GM19438 (cell line): ENCODE data around the gene MINDY4.

ENCODE experiments used
- ATAC-seq: cut with Tn5 transposase; IDR thresholded peaks from one replicate; pipeline ENCODE4 v1.9.1; 2021; ENCODE audit warnings: low read depth; ENCODE audit not compliant: unreplicated experiment

Gene MINDY4

GRCh38 chr7:30910411-30911073 is 139.3 kb downstream of the MINDY4 start:
- no peak for ATAC-seq

DNA sequence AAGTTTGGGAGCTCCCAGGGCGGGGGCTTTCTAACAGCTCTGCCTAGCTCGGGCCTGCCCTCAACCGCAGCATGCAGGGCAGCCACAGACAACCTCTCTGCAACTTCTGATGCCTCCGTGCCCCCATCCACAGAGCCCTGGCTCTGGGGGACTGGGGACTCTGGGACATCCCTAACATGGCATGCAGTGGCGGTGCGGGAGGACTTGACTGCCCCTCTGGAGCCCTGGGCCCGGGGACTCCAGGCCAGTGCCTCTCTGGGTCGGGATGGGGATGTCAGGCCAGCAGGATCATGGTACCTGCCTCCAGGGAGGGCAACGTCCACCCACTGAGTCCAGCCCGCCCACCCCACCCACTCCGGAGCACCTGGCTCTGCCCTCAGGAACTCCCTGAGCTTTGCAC is 139.9 kb downstream of the MINDY4 start:
- no peak for ATAC-seq

- ATAC-seq, result no peak
These were observed 140.3 kb downstream of the MINDY4 start, which contains the start of gene AQP1 for GRCh38 chr7:30911561-30911969. Gene AQP1 (plus strand): TSS chr7:30911853. CDS start chr7:30911910, 57 bp downstream.

GRCh38 chr7:30912021-30912730 is 141.0 kb downstream of the MINDY4 start:
- no peak for ATAC-seq

DNA sequence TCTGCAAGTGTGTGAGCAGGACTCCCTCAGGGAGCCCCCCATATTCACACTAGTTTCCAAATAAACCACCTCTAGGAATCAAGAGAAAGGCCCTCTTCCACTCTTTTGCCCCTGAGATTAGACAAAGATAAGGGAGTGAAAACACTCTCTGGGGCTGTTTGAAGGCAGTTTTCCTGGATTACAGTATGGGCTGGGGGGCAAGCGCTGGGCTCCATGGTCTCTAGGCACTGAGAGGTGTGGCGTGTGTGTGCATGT is 141.4 kb downstream of the MINDY4 start:
- ATAC-seq, result no peak

GRCh38 chr7:30912986-30913811 is 142.0 kb downstream of the MINDY4 start:
- ATAC-seq, result no peak

DNA sequence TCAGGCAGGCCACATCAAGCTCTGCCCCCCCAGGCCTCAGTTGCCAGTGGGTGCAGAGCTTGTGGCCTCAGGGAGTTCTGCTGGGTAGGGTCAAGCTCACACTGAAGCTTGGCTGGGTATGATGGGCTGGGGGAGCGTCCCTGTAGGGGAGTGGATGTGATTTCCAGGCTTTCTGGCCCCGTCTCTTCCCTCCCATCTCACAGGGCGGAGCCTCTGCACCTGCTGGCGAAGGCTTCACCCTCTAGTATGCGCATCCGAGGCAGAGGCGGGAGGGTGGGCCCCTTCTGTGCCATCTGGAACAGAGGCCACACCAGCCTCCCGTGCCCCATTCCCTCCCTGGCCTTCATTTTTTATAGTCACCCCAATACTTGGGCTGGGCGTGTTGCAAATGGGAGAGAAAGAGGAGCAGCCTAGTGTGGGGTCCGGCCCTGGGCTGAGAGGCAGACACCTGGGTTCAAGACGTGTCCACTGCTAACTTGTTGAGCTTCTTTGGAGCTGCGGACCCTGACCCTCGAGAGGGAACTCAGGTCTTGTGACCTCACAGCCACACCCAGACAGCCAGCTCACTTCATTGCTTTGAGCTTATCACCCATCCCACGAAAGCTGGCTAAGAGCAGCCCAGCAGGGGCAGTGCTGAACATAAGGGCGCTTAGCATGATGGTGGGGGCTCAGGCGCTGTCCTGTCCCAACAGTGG is 142.8 kb downstream of the MINDY4 start:
- ATAC-seq, result no peak

GRCh38 chr7:30914596-30914995 is 143.4 kb downstream of the MINDY4 start:
- ATAC-seq, result no peak

GRCh38 chr7:30915005-30915601 is 143.9 kb downstream of the MINDY4 start:
- no peak for ATAC-seq

- no peak for ATAC-seq
These were observed 144.5 kb downstream of the MINDY4 start for GRCh38 chr7:30915751-30916150.

- no peak for ATAC-seq
These were observed 145.0 kb downstream of the MINDY4 start for GRCh38 chr7:30916255-30916654.

- ATAC-seq, result no peak
These were observed 145.6 kb downstream of the MINDY4 start for GRCh38 chr7:30916767-30917166.

- ATAC-seq, result no peak
These were observed 146.1 kb downstream of the MINDY4 start for GRCh38 chr7:30917216-30917893.

DNA sequence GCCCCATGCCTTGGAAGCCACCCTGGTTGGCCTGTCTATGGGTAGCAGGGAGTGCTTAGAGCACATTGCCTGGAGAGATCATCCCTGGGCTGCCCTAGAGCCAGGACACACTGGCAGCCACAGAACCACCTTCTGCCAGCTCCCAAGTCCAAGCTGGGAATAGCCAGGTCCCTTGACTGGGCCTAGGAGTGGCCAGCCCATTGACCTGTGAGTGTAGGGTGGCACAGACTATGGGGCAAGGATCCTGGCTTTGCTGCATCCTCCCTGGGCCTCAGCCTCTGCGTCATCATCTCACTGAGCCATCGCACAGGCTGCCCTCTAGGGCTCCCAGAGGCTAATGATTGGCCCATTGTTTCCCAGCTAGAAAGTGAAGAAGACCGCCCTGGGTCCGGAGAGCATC is 147.5 kb downstream of the MINDY4 start:
- ATAC-seq, result no peak

GRCh38 chr7:30920021-30920583 is 148.9 kb downstream of the MINDY4 start:
- ATAC-seq, result no peak

DNA sequence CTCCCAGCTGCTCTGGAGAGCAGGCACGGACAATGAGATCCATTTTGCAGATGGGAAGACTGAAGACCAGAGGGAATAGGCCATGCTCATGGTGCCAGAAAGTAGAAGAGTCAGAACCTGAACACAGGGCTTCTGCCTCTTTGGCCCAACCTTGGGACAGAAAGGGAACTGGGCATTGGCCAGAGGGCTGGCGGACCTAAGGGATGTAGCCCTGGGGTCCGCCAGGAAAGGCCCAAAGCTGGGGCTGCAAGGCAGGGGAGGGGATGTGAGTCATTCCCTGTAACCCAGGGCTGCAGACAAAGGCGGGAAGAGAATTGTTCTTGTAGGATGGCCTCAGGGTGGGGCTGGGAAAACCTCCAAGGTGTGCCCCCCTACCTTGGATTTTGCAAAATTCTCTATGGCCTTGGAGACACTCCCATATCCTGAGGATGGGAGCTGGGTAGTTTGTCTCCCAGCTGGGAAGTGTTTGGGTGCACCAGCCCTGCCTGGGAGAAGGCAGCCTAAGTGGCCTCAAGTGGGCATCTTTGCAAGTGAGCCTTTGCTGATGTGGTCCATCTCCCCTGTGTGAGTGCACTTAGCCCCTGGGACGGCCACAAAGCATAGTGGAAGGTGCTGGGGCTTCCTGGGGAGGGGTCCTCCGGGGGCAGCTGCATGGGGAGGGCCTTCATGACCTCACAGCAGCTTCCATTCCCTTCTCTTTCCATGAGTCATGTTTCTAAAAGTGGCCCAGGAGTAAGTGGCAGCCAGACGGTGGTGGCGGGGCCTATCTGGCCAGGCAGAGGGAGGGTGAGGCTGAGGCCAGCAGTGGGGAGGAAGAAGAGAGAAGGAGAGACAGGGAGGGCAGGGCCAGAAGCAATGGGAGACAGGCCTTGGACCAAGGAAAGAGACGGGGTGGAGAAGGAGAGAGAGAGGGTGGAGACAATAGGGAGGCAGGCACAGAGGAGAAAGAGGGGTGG is 149.6 kb downstream of the MINDY4 start:
- no peak for ATAC-seq

GRCh38 chr7:30921540-30922401 is 150.6 kb downstream of the MINDY4 start:
- no peak for ATAC-seq

DNA sequence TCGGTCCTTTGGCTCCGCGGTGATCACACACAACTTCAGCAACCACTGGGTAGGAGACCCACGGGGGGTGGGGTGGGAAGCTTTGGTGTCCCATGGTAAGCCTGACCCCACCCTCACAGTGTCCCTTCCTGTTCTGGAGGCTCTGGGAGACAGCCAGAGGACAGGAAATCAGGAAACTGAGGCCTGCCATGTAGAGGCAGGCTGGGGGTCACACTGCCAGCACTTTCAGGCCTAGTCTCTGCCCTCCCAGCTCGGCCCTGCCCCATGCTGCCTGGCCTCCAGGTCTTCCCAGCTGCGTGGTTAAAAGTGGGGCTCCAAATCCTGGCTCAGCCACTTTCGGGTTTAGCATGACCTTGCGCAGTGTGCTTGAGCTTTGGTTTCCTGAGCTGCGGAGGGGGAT is 151.4 kb downstream of the MINDY4 start:
- no peak for ATAC-seq
